ENCODE measurements around the gene MAST3. TPM values are rescaled to one million over a fixed set of nuclear protein-coding genes. Genes with fewer than 3 reads are reported as not detected.

Gene MAST3
- total RNA-seq, 1 donor from 2014 or later = 9.6 TPM

- DNase-seq (ENCODE audit: extremely low spot score in 2 of 2) = peak in 1 of 2 donors; percentile 97
- Histone ChIP-seq H3K4me3 (peak overlapping the region; percentile 93 to 98), H3K9me3 (no peaks in the 10 kb centered on the region), H3K36me3 (no peaks in the 10 kb centered on the region), H3K4me1 (peaks cover 51% of the 10 kb centered on the region), H3K27me3 (no peaks in the 10 kb centered on the region), H3K27ac (peak overlapping the region; percentile 95)
- TF ChIP-seq CTCF (IDR thresholded peaks at IDR 0.05) = peak; percentile 29 to 56 (median 41)
- no peak for TF ChIP-seq POLR2AphosphoS5 (IDR thresholded peaks at IDR 0.05; ENCODE audit: insufficient read depth in 1 of 2, low read depth in 1 of 2)
- TF ChIP-seq POLR2A (IDR thresholded peaks at IDR 0.05) = no peak
- intact Hi-C loops (cut with DNase I) = no loop called here
These were observed 54.9 kb downstream of the MAST3 start for GRCh38 chr19:18152442-18152816.

GRCh38 chr19:18152817-18153555 lies 55.4 kb downstream of the MAST3 start, which contains the start of gene PIK3R2:
TSS of gene PIK3R2 (plus strand) at chr19:18153163. CDS start at chr19:18155880, 2,717 bp downstream.
- Histone ChIP-seq H3K36me3 (no peaks in the 10 kb centered on the region), H3K9me3 (no peaks in the 10 kb centered on the region), H3K27me3 (no peaks in the 10 kb centered on the region), H3K27ac (peak within 1 kb of the TSS; percentile 95), H3K4me3 (peak within 1 kb of the TSS; percentile 93 to 98), H3K4me1 (peaks cover 56% of the 10 kb centered on the region)
- intact Hi-C loops (cut with DNase I) = no loop called here
- TF ChIP-seq CTCF (IDR thresholded peaks at IDR 0.05) (peak in 1 of 3 experiments; percentile 18), POLR2A (IDR thresholded peaks at IDR 0.05) (peak in 1 of 2 donors; percentile 70), POLR2AphosphoS5 (IDR thresholded peaks at IDR 0.05; ENCODE audit: insufficient read depth in 1 of 2, low read depth in 1 of 2) (peak; percentile 44 to 79)
- peak in 1 of 2 donors; percentile 98 for DNase-seq (ENCODE audit: extremely low spot score in 2 of 2)

- no peaks in the 10 kb centered on the region for H3K36me3 ChIP-seq
- peak overlapping the region; percentile 93 to 98 for H3K4me3 ChIP-seq
- peaks cover 58% of the 10 kb centered on the region for H3K4me1 ChIP-seq
- H3K27ac ChIP-seq = peak overlapping the region; percentile 95
- TF ChIP-seq POLR2A (IDR thresholded peaks at IDR 0.05) (no peak), CTCF (IDR thresholded peaks at IDR 0.05) (no peak), POLR2AphosphoS5 (IDR thresholded peaks at IDR 0.05; ENCODE audit: insufficient read depth in 1 of 2, low read depth in 1 of 2) (no peak)
- H3K27me3 ChIP-seq = no peaks in the 10 kb centered on the region
- intact Hi-C loops (cut with DNase I) = no loop called here
- no peaks in the 10 kb centered on the region for H3K9me3 ChIP-seq
- DNase-seq (ENCODE audit: extremely low spot score in 2 of 2) = no peak
These were observed 56.1 kb downstream of the MAST3 start for GRCh38 chr19:18153556-18154134.

- H3K27ac ChIP-seq = peak overlapping the region; percentile 76
- DNase-seq (ENCODE audit: extremely low spot score in 2 of 2) = no peak
- no peaks in the 10 kb centered on the region for H3K36me3 ChIP-seq
- no peak overlapping the region for H3K4me3 ChIP-seq
- intact Hi-C loops (cut with DNase I) = no loop called here
- no peak for TF ChIP-seq CTCF (IDR thresholded peaks at IDR 0.05)
- no peak for TF ChIP-seq POLR2A (IDR thresholded peaks at IDR 0.05)
- TF ChIP-seq POLR2AphosphoS5 (IDR thresholded peaks at IDR 0.05; ENCODE audit: insufficient read depth in 1 of 2, low read depth in 1 of 2) = no peak
- no peaks in the 10 kb centered on the region for H3K27me3 ChIP-seq
- no peaks in the 10 kb centered on the region for H3K9me3 ChIP-seq
- peaks cover 64% of the 10 kb centered on the region for H3K4me1 ChIP-seq
These were observed 57.8 kb downstream of the MAST3 start for GRCh38 chr19:18155095-18156087.

Data from vagina (tissue), 2 donors.